OCI-LY3 (cell line): ENCODE measurements around the gene PBX3.

Experiments used
- H2AFZ ChIP-seq: fragments of 200-600, 300-600 bp; shearing (Covaris generic); 2 replicates; pipeline ENCODE4 v1.6.0; 2014; ENCODE audit warnings: antibody characterized with exemption, low read depth, low read length
- H3K27ac ChIP-seq: fragments of 200-600, 300-600 bp; sonication (generic); 2 replicates; pipeline ENCODE4 v1.5.1; 2014; ENCODE audit warnings: mild to moderate bottlenecking, low read length, moderate library complexity, mixed read lengths
- H3K27me3 ChIP-seq: fragments of 200-600, 300-600 bp; sonication (generic); 2 replicates; pipeline ENCODE4 v1.6.1; 2014; ENCODE audit warnings: low read depth, low read length, mixed read lengths
- H3K36me3 ChIP-seq: fragments of 200-600, 300-600 bp; sonication (generic); replicated peaks from 2 replicates; pipeline ENCODE3; 2014; ENCODE audit warnings: low read depth, low read length, mixed read lengths
- H3K4me1 ChIP-seq: fragments of 300-600, 200-600 bp; sonication (generic); 2 replicates; pipeline ENCODE4 v1.6.1; 2014; ENCODE audit warnings: low read length, mixed read lengths
- H3K4me2 ChIP-seq: fragments of 200-600, 300-600 bp; sonication (generic); 2 replicates; pipeline ENCODE4 v1.6.1; 2014; ENCODE audit warnings: low read length, mixed read lengths
- H3K4me3 ChIP-seq: fragments of 300-600, 200-600 bp; sonication (generic); 2 replicates; pipeline ENCODE4 v1.5.1; 2014; ENCODE audit warnings: antibody characterized with exemption, mild to moderate bottlenecking, low read length, moderate library complexity
- H3K79me2 ChIP-seq: fragments of 300-600, 200-600 bp; shearing (Covaris generic); 2 replicates; pipeline ENCODE4 v1.6.1; 2014; ENCODE audit warnings: mild to moderate bottlenecking, low read length, mixed read lengths
- H3K9ac ChIP-seq: fragments of 300-600, 200-600 bp; shearing (Covaris generic); 2 replicates; pipeline ENCODE4 v1.6.0; 2014; ENCODE audit warnings: mild to moderate bottlenecking, low read length, moderate library complexity
- H3K9me3 ChIP-seq: fragments of 200-600, 300-600 bp; shearing (Covaris generic); 2 replicates; pipeline ENCODE4 v1.6.1; 2014; ENCODE audit warnings: low read length, mixed read lengths; ENCODE audit not compliant: insufficient read depth
- H4K20me1 ChIP-seq: fragments of 200-600, 300-600 bp; sonication (generic); 2 replicates; pipeline ENCODE4 v1.6.1; 2016; ENCODE audit warnings: low read length, mixed read lengths; ENCODE audit not compliant: insufficient read depth
- EZH2phosphoT487 ChIP-seq: fragments of 200-600 bp; shearing (Covaris generic); IDR thresholded peaks from 2 replicates; pipeline ENCODE4 v1.6.1; 2018; ENCODE audit warnings: antibody characterized with exemption, mixed run types, low read depth
- TF ChIP-seq, protein P1 (sequence below): fragments of 200-600, 300-600 bp; sonication (generic); IDR thresholded peaks from 2 replicates; pipeline ENCODE4 v1.5.1; 2014; ENCODE audit warnings: antibody characterized with exemption, low read length, low read depth

Gene PBX3

DNA sequence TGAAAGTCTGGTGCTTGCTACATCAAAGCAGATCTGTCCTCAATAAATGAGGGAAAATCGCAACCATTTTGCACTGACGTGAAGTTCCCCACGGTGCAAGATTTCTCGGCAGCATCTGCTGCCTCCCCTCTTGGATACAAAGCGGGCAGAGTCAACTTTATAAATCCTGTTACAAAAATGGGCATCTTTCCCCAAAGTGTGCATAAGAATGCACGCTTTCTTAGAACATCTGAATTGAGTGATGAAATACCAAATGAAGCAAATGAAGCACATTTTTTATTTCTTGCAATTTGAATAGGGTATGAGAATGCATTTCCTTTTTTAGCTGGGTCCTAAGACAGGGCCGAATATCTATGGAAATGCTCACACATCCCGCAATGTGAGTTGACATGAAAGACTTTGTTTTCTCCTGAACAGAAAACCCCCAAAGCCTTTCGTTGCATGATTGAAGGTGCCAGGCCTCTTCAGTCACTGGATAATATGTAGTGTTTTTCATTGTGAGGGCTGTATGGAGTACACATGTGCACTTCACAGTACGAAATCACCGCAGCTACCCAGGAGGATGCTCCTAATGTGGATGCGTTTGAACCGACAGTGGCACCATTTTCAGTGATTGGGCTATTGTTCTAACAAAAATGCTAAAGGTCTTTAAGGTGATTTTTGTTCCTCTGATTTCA is 20.6 kb upstream of the PBX3 start:
- Histone ChIP-seq H3K4me3 (no peak overlapping the region), H4K20me1 (no peaks in the 10 kb centered on the region), H3K9ac (no peak overlapping the region), H3K27me3 (peaks cover 3% of the 10 kb centered on the region), H3K79me2 (no peaks in the 10 kb centered on the region), H3K36me3 (no peaks in the 10 kb centered on the region), H2AFZ (no peak overlapping the region), H3K4me2 (no peak overlapping the region), H3K27ac (no peak overlapping the region), H3K4me1 (no peaks in the 10 kb centered on the region), H3K9me3 (no peaks in the 10 kb centered on the region)
- TF ChIP-seq, protein P1, sequence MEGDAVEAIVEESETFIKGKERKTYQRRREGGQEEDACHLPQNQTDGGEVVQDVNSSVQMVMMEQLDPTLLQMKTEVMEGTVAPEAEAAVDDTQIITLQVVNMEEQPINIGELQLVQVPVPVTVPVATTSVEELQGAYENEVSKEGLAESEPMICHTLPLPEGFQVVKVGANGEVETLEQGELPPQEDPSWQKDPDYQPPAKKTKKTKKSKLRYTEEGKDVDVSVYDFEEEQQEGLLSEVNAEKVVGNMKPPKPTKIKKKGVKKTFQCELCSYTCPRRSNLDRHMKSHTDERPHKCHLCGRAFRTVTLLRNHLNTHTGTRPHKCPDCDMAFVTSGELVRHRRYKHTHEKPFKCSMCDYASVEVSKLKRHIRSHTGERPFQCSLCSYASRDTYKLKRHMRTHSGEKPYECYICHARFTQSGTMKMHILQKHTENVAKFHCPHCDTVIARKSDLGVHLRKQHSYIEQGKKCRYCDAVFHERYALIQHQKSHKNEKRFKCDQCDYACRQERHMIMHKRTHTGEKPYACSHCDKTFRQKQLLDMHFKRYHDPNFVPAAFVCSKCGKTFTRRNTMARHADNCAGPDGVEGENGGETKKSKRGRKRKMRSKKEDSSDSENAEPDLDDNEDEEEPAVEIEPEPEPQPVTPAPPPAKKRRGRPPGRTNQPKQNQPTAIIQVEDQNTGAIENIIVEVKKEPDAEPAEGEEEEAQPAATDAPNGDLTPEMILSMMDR = no peak
- TF ChIP-seq EZH2phosphoT487 = no peak

DNA sequence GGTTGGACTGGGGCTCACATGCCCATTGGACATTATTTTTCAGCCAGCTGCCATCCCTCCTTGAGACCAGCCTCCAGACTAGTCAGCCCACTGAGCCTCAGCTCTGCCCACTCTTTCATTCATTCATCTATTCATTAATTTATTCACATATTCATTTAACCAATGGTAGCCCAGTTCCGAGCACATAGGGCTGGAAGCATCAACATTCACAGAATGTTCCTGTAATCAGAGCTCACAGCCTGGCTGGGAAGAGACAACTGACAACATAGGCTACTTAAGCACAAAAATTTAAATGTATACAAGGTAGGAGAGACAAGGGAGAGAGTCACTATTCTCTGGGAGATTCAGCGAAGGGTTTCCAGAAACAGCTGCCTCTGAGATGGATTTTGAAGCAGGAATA is 17.0 kb upstream of the PBX3 start:
- Histone ChIP-seq H3K27ac (no peak overlapping the region), H3K27me3 (peaks cover 3% of the 10 kb centered on the region), H2AFZ (no peak overlapping the region), H3K4me2 (no peak overlapping the region), H4K20me1 (no peaks in the 10 kb centered on the region), H3K9ac (no peak overlapping the region), H3K4me1 (no peaks in the 10 kb centered on the region), H3K79me2 (no peaks in the 10 kb centered on the region), H3K9me3 (no peaks in the 10 kb centered on the region), H3K4me3 (no peak overlapping the region), H3K36me3 (no peaks in the 10 kb centered on the region)
- no peak for TF ChIP-seq EZH2phosphoT487
- TF ChIP-seq, protein P1 = no peak

DNA sequence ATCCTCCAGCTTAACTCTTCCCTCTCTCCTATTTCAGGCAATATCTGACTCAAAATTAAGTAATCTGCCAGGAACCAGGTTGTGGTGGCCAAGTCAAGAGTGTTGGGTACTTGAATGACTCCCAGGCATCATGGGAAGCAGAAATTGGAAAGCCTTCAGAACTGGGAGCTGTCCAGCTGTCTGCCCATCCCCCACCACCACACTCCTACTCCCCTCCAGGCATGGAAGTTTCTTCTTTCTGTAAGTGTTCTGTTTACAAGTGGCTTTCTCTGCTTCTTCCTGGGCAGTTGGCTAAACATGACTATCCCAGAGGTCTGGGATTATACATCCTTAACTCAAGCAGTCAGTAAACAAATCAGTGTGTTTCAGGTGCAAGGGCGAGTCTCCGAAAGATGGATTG is 14.6 kb upstream of the PBX3 start:
- Histone ChIP-seq H3K4me1 (no peaks in the 10 kb centered on the region; the same call in 1 of the 2 replicates), H3K36me3 (no peaks in the 10 kb centered on the region), H2AFZ (no peak overlapping the region), H3K4me2 (no peak overlapping the region), H3K4me3 (no peak overlapping the region), H4K20me1 (no peaks in the 10 kb centered on the region), H3K27me3 (no peaks in the 10 kb centered on the region; the same call in 1 of the 2 replicates), H3K27ac (no peak overlapping the region), H3K9ac (no peak overlapping the region), H3K79me2 (no peaks in the 10 kb centered on the region), H3K9me3 (no peaks in the 10 kb centered on the region)
- TF ChIP-seq EZH2phosphoT487 = no peak
- TF ChIP-seq, protein P1 = no peak

DNA sequence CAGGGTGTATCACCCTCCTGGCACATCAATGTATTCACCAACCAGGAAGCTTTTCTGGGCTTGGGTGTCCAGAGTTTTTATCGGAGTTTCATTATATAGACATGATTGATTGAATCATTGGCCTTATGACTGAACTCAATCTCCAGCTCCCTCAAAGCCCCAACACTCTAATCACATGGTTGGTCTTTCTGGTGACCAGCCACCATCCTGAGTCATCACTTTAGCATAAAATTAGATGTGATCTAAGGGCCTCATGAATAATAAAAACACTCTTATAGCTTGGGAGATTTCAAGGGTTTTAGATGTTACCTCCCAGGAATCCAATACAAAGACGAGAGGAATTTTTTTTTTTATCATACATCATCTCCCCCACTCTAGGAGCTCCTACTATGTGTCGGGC is 7.7 kb upstream of the PBX3 start:
- H3K79me2 ChIP-seq = no peaks in the 10 kb centered on the region
- no peaks in the 10 kb centered on the region for H3K9me3 ChIP-seq
- no peak overlapping the region for H3K9ac ChIP-seq
- H3K27me3 ChIP-seq = peaks cover 11% of the 10 kb centered on the region; the same call in 1 of the 2 replicates
- peaks cover 5% of the 10 kb centered on the region; the same call in 1 of the 2 replicates for H3K4me1 ChIP-seq
- no peak overlapping the region for H3K4me3 ChIP-seq
- H2AFZ ChIP-seq = no peak overlapping the region
- H4K20me1 ChIP-seq = no peaks in the 10 kb centered on the region
- H3K36me3 ChIP-seq = no peaks in the 10 kb centered on the region
- TF ChIP-seq EZH2phosphoT487 = no peak
- TF ChIP-seq, protein P1 = no peak
- no peak overlapping the region for H3K4me2 ChIP-seq
- H3K27ac ChIP-seq = no peak overlapping the region
